Naive thymus-derived CD8-positive, alpha-beta T cell (primary cell): Measurements from ENCODE around the gene SEL1L3. TPM values are rescaled to one million over a fixed set of nuclear protein-coding genes. Genes with fewer than 3 reads are reported as not detected.

Experiments used
- ATAC-seq, 2 donors: fragments of 150-1000 bp; cut with Tn5 transposase in 1 of 2; sonication (Bioruptor Pico), chemical (Tn5 transposase) in 1 of 2; 1 replicate in 1 of 2; 2 replicates in 1 of 2; pipeline ENCODE4 v1.10.0; 2021; ENCODE audit warnings: mild to moderate bottlenecking in 2 of 2, moderate library complexity in 2 of 2
- POLR2A ChIA-PET: fragments of 350-600 bp; sonication (Branson Sonifier 250); formaldehyde crosslinking; loops from one replicate; lab custom pipeline; 2021; ENCODE audit warnings: antibody characterized with exemption; lab: Charles Lee
- DNase-seq, 10 donors: peaks; one replicate each; pipeline versions ENCODE4 v3.0.0 to v3.0.0-alpha.2; 2020 to 2022
- H3K27ac Mint-ChIP-seq, 10 donors: one replicate each; pipeline ENCODE4 v1.8.0; 2020 to 2022; ENCODE audit warnings: mild to moderate bottlenecking in 10 of 10, mixed read lengths in 10 of 10, moderate library complexity in 4 of 10, inconsistent platforms in 1 of 10
- H3K27me3 Mint-ChIP-seq, 5 donors: one replicate each; pipeline ENCODE4 v1.8.0; 2021 to 2022; ENCODE audit warnings: mixed read lengths in 5 of 5
- H3K36me3 Mint-ChIP-seq, 3 donors: one replicate each; pipeline ENCODE4 v1.8.0; 2020 to 2022; ENCODE audit warnings: mixed read lengths in 3 of 3, mild to moderate bottlenecking in 2 of 3, inconsistent platforms in 1 of 3
- H3K4me1 Mint-ChIP-seq, 4 donors: one replicate each; pipeline ENCODE4 v1.8.0; 2021 to 2022; ENCODE audit warnings: mixed read lengths in 4 of 4
- H3K4me3 Mint-ChIP-seq, 10 donors: one replicate each; pipeline ENCODE4 v1.8.0; 2020 to 2022; ENCODE audit warnings: mild to moderate bottlenecking in 10 of 10, mixed read lengths in 10 of 10, moderate library complexity in 6 of 10, inconsistent platforms in 1 of 10
- H3K9me3 Mint-ChIP-seq, 9 donors: one replicate each; pipeline ENCODE4 v1.8.0; 2020 to 2022; ENCODE audit warnings: mixed read lengths in 9 of 9, mild to moderate bottlenecking in 3 of 9, inconsistent platforms in 1 of 9, moderate library complexity in 1 of 9
- polyA plus RNA-seq, 3 donors: library from polyadenylated mRNA; unstranded; fragments of 300-500 nt; fragmentation: Illumina TruSeq; gene quantifications; one replicate each; pipeline ENCODE4 v1.2.3, GENCODE V29; 2021
- total RNA-seq, 8 experiments: library from RNA in 2 of 8; stranded (reverse) in 2 of 8; gene quantifications; one replicate each; pipeline ENCODE4 v1.2.3 and lab custom pipeline; 2021 to 2026

Gene SEL1L3
- total and polyA plus RNA-seq, 5 experiments from 2014 or later: 19.2 to 57.2 (median 35.1) TPM

DNA sequence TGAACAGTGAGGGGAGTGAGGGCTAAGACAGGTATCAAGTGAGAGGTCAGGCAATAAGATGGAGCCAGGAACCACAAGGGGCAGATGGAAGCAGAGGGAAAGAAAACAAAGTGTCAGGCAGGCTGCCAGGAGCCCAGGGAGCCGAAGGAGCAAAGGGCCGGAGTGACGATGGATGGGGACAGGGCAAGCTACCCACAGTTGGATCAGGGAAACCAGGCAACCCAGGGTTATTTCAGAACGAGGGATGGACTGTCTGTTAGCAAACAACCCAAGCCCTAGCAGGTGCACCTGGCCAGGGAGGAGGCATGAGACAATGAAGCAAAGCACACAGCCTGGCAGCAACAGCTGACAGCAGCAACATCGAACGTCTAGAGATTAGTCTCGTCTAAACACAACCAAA is 39.2 kb downstream of the SEL1L3 start:
- H3K4me1 Mint-ChIP-seq: peaks cover 0 to 6% (median under 1%) of the 10 kb centered on the region in 4 donors
- POLR2A ChIA-PET: no interaction called here
- H3K27ac Mint-ChIP-seq: no peak overlapping the region
- no peak for ATAC-seq
- no peak overlapping the region for H3K4me3 Mint-ChIP-seq
- no peaks in the 10 kb centered on the region for H3K9me3 Mint-ChIP-seq
- no peak for DNase-seq
- no peaks in the 10 kb centered on the region for H3K27me3 Mint-ChIP-seq
- peaks cover 0 to 65% (median 27%) of the 10 kb centered on the region in 3 donors for H3K36me3 Mint-ChIP-seq

DNA sequence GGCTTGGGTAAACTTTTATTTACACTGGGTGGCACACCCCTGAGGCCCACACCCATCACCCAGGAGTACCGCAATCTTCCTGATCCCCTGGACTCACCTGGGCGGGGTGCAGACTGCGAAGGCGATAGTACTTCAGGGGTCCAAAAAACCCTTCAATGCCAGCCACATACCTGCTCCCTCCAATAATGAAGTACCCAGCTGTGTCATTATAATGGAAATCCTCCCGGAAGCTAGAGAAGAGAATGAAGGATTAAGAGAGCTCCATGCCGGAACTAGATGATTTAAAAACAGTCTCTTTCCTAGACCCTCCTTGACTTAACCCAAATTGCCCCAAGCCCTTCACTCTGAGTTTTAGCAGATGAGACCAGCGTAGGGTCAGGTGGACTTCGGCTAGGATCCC is 40.9 kb downstream of the SEL1L3 start:
- no peak for DNase-seq
- H3K27ac Mint-ChIP-seq: no peak overlapping the region
- no peaks in the 10 kb centered on the region for H3K9me3 Mint-ChIP-seq
- no peak overlapping the region for H3K4me3 Mint-ChIP-seq
- no peak for ATAC-seq
- H3K27me3 Mint-ChIP-seq: no peaks in the 10 kb centered on the region
- H3K4me1 Mint-ChIP-seq: peaks cover 0 to 6% (median under 1%) of the 10 kb centered on the region in 4 donors
- peaks cover 0 to 70% (median 37%) of the 10 kb centered on the region in 3 donors for H3K36me3 Mint-ChIP-seq
- POLR2A ChIA-PET: no interaction called here

DNA sequence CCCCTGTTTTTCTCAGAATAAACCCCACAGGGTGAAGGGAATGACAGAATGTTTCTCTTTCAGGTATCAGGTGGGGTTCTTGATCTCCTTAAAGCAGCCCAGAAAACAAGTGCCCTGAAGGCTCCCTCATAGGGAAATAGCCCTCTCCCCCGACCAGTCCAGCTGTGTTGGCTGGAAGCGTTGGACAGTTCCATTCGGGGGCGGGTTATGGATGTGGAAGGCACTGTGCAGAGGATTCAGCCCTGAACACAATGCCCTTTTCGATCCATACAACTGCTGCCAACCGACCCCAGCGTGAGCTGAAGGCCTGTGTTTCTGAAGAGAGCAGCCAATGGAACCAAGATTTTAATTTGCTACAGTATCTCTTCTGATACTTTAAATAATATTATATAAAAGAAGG is 41.5 kb downstream of the SEL1L3 start:
- H3K27ac Mint-ChIP-seq: no peak overlapping the region
- no peaks in the 10 kb centered on the region for H3K9me3 Mint-ChIP-seq
- no peaks in the 10 kb centered on the region for H3K27me3 Mint-ChIP-seq
- H3K36me3 Mint-ChIP-seq: peaks cover 0 to 73% (median 43%) of the 10 kb centered on the region in 3 donors
- POLR2A ChIA-PET: no interaction called here
- H3K4me3 Mint-ChIP-seq: no peak overlapping the region
- no peak for ATAC-seq
- peaks cover 0 to 6% (median under 1%) of the 10 kb centered on the region in 4 donors for H3K4me1 Mint-ChIP-seq
- DNase-seq: no peak

DNA sequence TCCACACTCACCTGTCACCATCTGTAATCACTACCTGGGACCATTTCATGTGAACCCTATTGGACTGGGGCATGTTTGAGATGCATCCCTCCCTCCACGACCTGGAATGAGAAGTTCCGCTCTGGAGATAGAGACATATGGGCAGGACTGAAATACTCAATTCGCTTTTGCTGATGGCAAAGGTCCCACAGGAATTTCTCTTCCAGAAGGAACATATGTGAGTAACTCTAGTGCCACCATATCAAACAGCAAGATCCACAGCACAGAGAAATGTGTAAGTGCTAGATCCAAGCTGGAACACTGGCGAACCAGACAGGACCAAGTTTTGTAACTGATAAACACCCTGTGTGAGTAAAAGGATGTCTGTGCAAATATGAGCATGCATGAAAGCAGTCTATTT is 43.9 kb downstream of the SEL1L3 start:
- Mint-ChIP-seq H3K4me3 (no peak overlapping the region), H3K4me1 (peaks cover 0 to 6% (median under 1%) of the 10 kb centered on the region in 4 donors), H3K36me3 (peaks cover 0 to 88% (median 52%) of the 10 kb centered on the region in 3 donors), H3K27ac (no peak overlapping the region), H3K27me3 (no peaks in the 10 kb centered on the region), H3K9me3 (no peaks in the 10 kb centered on the region)
- no peak for DNase-seq
- ATAC-seq: no peak
- POLR2A ChIA-PET: no interaction called here

DNA sequence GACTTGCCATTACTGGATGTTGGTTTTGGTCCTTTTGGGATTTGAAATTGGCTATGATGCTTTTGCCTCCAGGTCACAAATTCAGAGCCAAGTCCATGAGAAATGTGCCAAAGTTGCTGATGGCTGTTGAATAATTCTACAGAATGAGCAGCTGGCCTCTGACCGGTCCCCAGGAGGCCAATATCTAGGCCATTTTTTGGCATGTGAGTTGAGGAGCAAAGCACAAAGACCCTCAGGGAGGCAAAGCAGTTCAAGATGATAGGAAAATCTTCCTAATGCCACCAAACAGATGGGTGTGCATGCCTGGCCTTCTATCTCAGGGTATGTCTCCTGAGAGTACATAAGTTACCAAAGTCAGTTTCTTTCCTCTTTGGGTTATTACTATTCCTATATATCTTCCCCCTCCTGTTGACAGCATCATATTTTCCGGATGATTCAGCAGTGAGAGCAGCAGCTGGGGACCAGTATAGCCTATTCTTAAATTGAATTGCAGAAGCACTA is 44.4 kb downstream of the SEL1L3 start:
- DNase-seq (no peak), ATAC-seq (no peak)
- Mint-ChIP-seq H3K4me1 (peaks cover 0 to 6% (median 0%) of the 10 kb centered on the region in 4 donors), H3K4me3 (no peak overlapping the region), H3K36me3 (peaks cover 0 to 89% (median 52%) of the 10 kb centered on the region in 3 donors), H3K9me3 (no peaks in the 10 kb centered on the region), H3K27ac (no peak overlapping the region), H3K27me3 (no peaks in the 10 kb centered on the region)
- POLR2A ChIA-PET: no interaction called here

DNA sequence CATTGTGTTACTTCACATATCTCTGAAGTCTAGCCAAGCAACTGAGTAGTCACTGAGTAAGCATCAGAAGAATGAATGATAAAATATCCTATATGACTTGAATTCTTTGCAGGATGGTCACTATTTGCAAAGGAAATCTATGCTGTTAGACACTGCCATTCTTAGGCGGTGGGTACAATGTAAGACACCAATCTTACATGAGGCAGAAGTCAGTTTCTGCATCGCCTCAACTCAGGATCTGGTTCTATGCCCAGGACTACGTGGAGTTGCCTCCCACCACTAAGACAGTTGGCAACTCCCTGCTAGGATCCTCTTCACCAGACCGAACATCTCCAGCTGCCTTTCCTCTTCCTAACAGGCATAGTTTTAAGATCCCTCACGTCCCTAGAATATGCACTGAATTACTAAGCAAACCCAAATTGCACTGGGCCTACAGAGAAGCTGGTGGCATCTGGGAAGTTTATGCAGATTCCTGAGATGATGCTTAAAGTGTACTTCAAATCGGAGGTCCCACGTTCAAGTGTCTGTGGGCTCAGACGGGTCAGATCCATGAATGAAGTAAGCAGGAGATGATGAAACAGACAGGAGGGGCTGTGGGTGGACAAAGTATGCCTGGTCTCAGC is 45.6 kb downstream of the SEL1L3 start:
- POLR2A ChIA-PET: no interaction called here
- no peak for ATAC-seq
- H3K36me3 Mint-ChIP-seq: peaks cover 0 to 94% (median 49%) of the 10 kb centered on the region in 3 donors

DNA sequence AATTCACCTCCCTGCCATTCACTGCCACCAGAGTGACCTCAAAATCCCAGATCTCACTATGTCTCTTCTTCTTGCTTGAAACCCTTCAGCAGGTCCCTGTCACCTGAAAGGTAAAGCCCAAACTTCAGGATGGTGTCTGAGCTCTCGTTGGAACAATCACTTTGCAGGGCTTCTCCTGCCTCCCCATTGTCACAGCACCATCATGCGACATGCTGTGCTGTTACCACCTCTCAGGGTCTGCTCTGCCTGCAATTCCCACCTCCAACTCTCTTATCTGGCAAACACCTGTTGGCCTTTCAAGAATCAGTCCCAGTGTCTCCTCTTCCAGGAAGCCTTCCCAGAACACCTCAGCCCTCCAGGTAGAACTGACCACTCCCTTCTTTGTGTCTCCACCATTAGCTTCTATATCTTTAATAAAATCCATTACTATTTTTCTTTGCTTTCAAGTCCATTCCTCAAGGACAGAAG is 46.2 kb downstream of the SEL1L3 start:
- POLR2A ChIA-PET: no interaction called here

More for the DNA sequence above, 45.6 kb downstream of the SEL1L3 start:
- Mint-ChIP-seq H3K9me3 (no peaks in the 10 kb centered on the region), H3K27ac (no peak overlapping the region), H3K4me1 (peaks cover 0 to 4% (median 0%) of the 10 kb centered on the region in 4 donors), H3K4me3 (no peak overlapping the region), H3K27me3 (no peaks in the 10 kb centered on the region)
- DNase-seq: no peak

DNA sequence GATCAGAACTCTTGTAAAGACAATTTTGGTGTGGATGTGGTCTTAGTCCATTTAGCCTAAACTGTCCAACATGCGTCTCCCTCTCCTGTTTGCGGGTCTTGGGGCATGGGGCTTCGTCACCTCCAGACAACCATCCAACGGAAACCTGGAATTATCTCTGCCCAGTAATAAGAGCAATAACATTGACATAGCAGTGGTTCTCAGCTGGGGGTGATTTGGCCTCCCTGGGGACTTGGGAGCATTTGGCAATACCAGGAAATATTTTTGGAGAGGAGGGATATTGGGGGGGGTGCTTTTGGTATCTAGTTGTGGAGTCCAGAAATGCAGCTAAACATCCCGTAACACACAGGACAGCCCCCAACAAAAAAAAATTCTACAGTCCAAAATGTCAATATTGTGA is 47.2 kb downstream of the SEL1L3 start:
- Mint-ChIP-seq H3K4me1 (peaks cover 0 to 5% (median 0%) of the 10 kb centered on the region in 4 donors), H3K27me3 (no peaks in the 10 kb centered on the region), H3K27ac (no peak overlapping the region), H3K4me3 (no peak overlapping the region), H3K9me3 (no peaks in the 10 kb centered on the region), H3K36me3 (peaks cover 0 to 95% (median 47%) of the 10 kb centered on the region in 3 donors)
- DNase-seq (no peak), ATAC-seq (no peak)
- POLR2A ChIA-PET: no interaction called here

More for the DNA sequence above, 46.2 kb downstream of the SEL1L3 start:
- H3K4me3 Mint-ChIP-seq: no peak overlapping the region
- H3K27me3 Mint-ChIP-seq: no peaks in the 10 kb centered on the region
- H3K9me3 Mint-ChIP-seq: no peaks in the 10 kb centered on the region
- ATAC-seq (no peak), DNase-seq (no peak)
- H3K36me3 Mint-ChIP-seq: peaks cover 0 to 94% (median 45%) of the 10 kb centered on the region in 3 donors
- peak overlapping the region in 1 of 10 donors; percentile 13 for H3K27ac Mint-ChIP-seq
- H3K4me1 Mint-ChIP-seq: peaks cover 0 to 5% (median 0%) of the 10 kb centered on the region in 4 donors

DNA sequence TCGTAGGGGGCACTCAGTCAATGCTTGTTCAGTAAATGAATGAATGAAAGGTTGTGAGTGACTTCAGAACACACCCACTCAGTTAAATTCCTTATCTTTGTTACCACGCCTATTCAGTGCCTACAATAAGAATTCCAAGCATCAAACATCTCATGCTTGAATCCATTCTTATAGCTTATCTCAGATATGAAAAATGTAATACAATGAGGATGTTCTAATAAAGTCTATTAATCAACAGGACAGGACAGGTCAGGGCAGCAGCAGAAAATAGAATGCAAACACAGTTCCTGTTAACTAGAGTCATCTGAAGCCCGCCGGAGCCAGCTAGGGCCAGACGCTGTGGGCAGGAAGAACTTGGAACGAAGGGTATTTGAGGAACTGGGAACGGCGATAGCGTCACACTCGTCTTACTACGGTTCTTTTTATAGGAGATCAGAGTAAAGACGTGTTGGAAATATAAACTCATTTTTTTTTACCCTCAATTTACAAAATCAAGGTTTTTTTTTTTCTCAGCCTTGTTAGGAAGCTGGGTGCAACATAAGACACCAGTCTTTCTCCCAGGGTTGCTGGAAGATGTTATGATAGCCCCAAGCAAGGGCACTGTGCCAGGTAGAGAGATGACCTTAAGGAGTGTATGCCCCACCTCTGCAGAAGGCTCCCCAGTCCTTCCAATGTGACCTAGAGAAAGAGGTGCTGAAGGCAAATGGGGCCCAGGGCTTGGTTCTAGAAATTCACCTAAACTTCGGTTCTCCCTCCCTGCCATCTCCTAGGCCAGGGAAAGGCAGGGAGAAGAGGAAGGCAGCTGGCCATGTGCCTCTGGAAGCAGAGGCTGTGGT is 48.3 kb downstream of the SEL1L3 start:
- Mint-ChIP-seq H3K36me3 (peaks cover 0 to 96% (median 38%) of the 10 kb centered on the region in 3 donors), H3K27me3 (no peaks in the 10 kb centered on the region), H3K27ac (no peak overlapping the region), H3K4me1 (peaks cover 0 to 5% (median 0%) of the 10 kb centered on the region in 4 donors), H3K4me3 (no peak overlapping the region), H3K9me3 (no peaks in the 10 kb centered on the region)
- POLR2A ChIA-PET: no interaction called here
- no peak for DNase-seq
- no peak for ATAC-seq

DNA sequence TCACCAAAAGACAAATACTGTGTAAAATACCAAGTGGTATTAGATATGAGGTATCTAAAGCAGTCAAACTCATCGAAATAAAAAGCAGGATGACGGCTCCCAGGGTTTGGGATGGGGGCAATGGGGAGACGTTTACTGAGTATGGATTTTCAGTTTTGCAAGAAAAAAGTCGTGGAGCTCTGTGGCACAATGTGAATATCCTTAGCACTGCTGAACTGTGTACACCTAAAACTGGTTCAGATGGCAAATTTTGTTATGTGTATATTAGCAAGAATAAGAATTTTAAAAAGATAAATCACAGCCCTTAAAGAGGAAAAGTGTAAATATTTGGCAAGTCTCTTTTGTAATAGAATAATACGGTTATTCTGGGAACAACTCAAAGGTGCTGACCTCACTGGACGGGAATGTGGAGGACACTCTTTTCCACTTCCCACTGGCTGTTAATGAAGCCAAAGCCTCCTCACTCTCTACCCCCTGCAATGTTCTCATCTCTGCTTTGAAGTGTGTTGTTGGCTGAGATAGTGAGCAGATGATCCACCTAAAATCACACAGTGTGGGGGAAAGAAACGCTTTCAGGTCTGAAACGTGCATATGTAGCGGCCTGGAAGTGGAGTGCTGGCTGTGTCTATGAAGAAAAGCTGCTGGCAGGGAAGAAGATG is 49.2 kb downstream of the SEL1L3 start:
- POLR2A ChIA-PET: no interaction called here
- H3K27me3 Mint-ChIP-seq: no peaks in the 10 kb centered on the region
- no peak for ATAC-seq
- peak overlapping the region in 1 of 10 donors; percentile 9 for H3K27ac Mint-ChIP-seq
- H3K36me3 Mint-ChIP-seq: peaks cover 0 to 88% (median 32%) of the 10 kb centered on the region in 3 donors
- DNase-seq: no peak
- H3K4me1 Mint-ChIP-seq: peaks cover 0 to 5% (median 0%) of the 10 kb centered on the region in 4 donors
- no peaks in the 10 kb centered on the region for H3K9me3 Mint-ChIP-seq
- no peak overlapping the region for H3K4me3 Mint-ChIP-seq

DNA sequence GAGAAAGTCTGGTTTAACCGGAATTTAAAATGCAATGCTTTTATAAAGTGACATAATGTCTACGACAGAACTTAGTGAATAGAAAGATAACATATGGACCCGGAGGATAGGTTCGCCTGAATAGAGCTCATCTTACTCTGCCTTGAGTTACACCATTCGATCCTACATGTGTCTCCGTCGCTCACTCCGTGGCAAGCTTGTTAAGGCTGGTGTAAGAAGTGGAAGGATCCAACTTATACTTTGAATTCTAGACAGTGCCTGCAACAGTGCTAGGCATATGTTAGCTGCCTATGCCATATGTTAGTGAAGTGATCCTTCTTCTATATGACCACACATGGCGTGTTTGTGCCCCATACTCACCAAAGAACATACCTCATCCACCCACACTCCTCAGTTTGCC is 50.9 kb downstream of the SEL1L3 start:
- H3K4me3 Mint-ChIP-seq: no peak overlapping the region
- POLR2A ChIA-PET: no interaction called here
- ATAC-seq: no peak
- H3K4me1 Mint-ChIP-seq: peaks cover 0 to 5% (median 0%) of the 10 kb centered on the region in 4 donors
- no peaks in the 10 kb centered on the region for H3K27me3 Mint-ChIP-seq
- H3K27ac Mint-ChIP-seq: no peak overlapping the region
- DNase-seq: no peak
- peaks cover 0 to 87% (median 22%) of the 10 kb centered on the region in 3 donors for H3K36me3 Mint-ChIP-seq
- H3K9me3 Mint-ChIP-seq: no peaks in the 10 kb centered on the region

DNA sequence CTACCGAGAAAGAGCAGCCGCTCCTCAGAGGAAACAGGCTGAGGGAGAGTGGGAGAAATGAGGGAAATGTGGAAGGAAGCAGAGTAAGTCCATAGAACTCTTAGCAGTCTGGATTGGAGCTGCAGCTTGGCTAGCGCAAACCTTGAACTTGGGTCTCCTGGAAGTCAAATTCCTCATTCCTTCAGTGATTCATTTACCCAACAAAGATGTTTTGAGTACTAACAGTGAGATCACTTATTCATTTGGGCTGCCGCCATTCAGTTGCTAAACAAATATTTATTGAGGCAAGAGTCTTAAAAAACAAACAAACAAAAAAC is 51.5 kb downstream of the SEL1L3 start:
- Mint-ChIP-seq H3K4me1 (peaks cover 0 to 5% (median 0%) of the 10 kb centered on the region in 4 donors), H3K27me3 (no peaks in the 10 kb centered on the region), H3K9me3 (no peaks in the 10 kb centered on the region), H3K36me3 (peaks cover 0 to 87% (median 21%) of the 10 kb centered on the region in 3 donors), H3K27ac (no peak overlapping the region), H3K4me3 (no peak overlapping the region)
- POLR2A ChIA-PET: no interaction called here
- ATAC-seq (no peak), DNase-seq (no peak)
